ENCODE data around the gene TMEM92.

- TF ChIP-seq EP300 (IDR thresholded peaks at IDR 0.05), result no peak
- TF ChIP-seq POLR2A (IDR thresholded peaks at IDR 0.05), result no peak
Observed at GRCh38 chr17:50262001-50262794, 12.1 kb upstream of the TMEM92 start.
